Gastroesophageal sphincter (tissue), 3 donors: ENCODE results near the gene KLHL33.

ENCODE experiments used
- EP300 ChIP-seq: sonication (generic); formaldehyde crosslinking; IDR thresholded peaks from one replicate; pipeline ENCODE4 v1.6.1; 2017; ENCODE audit warnings: antibody characterized with exemption, mild to moderate bottlenecking
- POLR2A ChIP-seq, 2 donors: fragments of 450-650 bp; IDR thresholded peaks; one replicate each; pipeline ENCODE4 v1.6.1; 2017; ENCODE audit warnings: antibody characterized with exemption in 2 of 2, mild to moderate bottlenecking in 2 of 2, moderate library complexity in 1 of 2
- POLR2AphosphoS5 ChIP-seq: sonication (generic); formaldehyde crosslinking; IDR thresholded peaks from one replicate; pipeline ENCODE4 v1.6.1; 2017; ENCODE audit warnings: antibody characterized with exemption
- TF ChIP-seq, protein P1 (sequence below), 4 experiments: fragments of 200-600 bp in 2 of 4; fragments of 450-650 bp in 2 of 4; sonication (generic) in 1 of 4; IDR thresholded peaks; one replicate each; pipeline ENCODE4 v1.5.1; 2017 to 2019; ENCODE audit warnings: antibody characterized with exemption in 4 of 4, mild to moderate bottlenecking in 2 of 4, moderate library complexity in 2 of 4

DNA sequence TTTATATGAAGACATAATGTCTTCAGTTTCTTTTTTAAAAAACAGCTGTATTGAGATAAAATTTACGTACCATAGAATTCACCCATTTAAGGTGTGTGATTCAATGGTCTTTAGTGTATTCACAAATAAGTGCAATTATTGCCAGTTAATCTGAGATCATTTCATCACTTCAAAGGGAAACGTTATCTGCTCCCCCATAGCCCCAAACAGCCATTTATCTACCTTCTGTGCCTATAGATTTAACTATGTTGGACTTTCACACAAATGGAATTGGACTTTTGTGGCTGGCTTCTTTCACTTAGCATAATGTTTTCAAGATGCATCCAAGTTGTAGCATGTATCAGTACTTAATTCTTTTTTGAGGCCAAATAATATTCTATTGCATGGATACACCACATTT, 42.9 kb upstream of the KLHL33 start:
- TF ChIP-seq, protein P1, sequence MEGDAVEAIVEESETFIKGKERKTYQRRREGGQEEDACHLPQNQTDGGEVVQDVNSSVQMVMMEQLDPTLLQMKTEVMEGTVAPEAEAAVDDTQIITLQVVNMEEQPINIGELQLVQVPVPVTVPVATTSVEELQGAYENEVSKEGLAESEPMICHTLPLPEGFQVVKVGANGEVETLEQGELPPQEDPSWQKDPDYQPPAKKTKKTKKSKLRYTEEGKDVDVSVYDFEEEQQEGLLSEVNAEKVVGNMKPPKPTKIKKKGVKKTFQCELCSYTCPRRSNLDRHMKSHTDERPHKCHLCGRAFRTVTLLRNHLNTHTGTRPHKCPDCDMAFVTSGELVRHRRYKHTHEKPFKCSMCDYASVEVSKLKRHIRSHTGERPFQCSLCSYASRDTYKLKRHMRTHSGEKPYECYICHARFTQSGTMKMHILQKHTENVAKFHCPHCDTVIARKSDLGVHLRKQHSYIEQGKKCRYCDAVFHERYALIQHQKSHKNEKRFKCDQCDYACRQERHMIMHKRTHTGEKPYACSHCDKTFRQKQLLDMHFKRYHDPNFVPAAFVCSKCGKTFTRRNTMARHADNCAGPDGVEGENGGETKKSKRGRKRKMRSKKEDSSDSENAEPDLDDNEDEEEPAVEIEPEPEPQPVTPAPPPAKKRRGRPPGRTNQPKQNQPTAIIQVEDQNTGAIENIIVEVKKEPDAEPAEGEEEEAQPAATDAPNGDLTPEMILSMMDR (IDR thresholded peaks at IDR 0.05) = no peak
- TF ChIP-seq POLR2A (IDR thresholded peaks at IDR 0.05) (no peak), POLR2AphosphoS5 (no peak), EP300 (no peak)
